LNCaP clone FGC (cell line): ENCODE data around the gene ANKS1A.
"Not testable (repeated sequence)": the region's sequence is repeated elsewhere in the genome, so short reads cannot be mapped to it uniquely, and the experiment has no call there.

ENCODE experiments used
- DNase-seq: peaks from one replicate; pipeline ENCODE4 v3.0.0-alpha.2; 2011; ENCODE audit warnings: low read depth
- H3K4me3 ChIP-seq: 2 replicates; pipeline ENCODE4 v1.5.1; 2011; ENCODE audit warnings: mild to moderate bottlenecking, low read depth, low read length, control low read depth
- CTCF ChIP-seq: IDR thresholded peaks from 2 replicates; pipeline ENCODE4 v1.5.1; 2012; ENCODE audit warnings: mild to moderate bottlenecking; ENCODE audit not compliant: control insufficient read depth, insufficient read depth; ENCODE audit errors: extremely low read depth

ANKS1A gene

DNA sequence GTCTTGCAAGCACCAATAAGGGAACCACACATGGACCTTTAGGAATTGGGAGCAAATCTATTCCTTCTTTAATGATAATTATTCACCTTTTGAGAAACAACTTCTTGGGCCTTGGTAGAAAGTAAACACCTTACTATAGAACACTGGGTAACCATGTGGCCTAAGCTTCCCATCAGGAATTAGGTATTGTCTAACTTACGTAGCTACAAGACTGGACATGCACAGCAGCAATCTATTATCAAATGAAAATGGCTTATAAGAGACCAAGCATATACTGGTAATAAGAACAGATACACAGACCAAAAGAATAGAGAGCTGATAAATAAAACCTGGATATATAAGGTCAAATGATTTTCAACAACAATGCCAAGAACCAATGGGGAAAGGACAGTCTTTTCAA lies 235.3 kb downstream of the ANKS1A start:
- DNase-seq: no peak
- no peak for TF ChIP-seq CTCF
- H3K4me3 ChIP-seq: no peak overlapping the region

DNA sequence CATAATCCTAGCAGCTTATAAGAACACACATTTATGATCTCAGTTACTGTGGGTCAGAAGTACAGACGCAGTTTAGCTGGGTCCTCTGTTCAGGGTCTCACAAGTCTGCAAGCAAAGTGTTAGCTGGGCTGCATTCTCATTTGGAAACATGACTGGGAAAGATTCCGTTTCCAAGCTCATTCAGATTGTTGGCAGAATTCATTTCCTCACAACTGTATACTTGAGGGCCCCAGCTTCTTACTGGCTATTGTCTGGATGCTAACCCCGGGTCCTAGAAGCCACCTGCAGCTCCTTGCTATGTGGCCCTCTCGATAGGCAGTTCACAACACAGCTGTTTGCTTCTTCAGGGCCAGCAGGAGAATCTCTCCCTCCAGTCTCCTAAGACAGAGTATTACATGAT lies 239.0 kb downstream of the ANKS1A start:
- DNase-seq: no peak
- H3K4me3 ChIP-seq: no peak overlapping the region
- TF ChIP-seq CTCF: no peak

GRCh38 chr6:35128496-35128895 lies 239.4 kb downstream of the ANKS1A start:
- TF ChIP-seq CTCF: no peak
- H3K4me3 ChIP-seq: no peak overlapping the region
- no peak for DNase-seq

GRCh38 chr6:35136185-35136584 lies 247.1 kb downstream of the ANKS1A start:
- no peak for DNase-seq
- H3K4me3 ChIP-seq: no peak overlapping the region
- no peak for TF ChIP-seq CTCF

DNA sequence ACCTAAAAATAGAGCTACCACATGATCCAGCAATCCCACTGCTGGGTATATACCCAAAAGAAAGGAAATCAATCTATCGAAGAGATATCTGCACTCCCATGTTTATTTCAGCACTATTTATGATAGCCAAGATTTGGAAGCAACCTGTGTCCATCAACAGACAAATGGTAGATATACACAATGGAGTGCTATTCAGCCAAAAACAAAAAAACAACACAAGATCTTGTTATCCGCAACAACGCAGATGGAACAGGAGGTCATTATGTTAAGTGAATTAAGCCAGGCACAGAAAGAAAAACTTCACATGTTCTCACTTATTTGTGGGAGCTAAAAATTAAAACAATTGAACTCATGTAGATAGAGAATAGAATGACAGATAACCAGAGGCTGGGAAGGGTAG lies 249.1 kb downstream of the ANKS1A start:
- not testable (repeated sequence) for DNase-seq, H3K4me3 ChIP-seq

DNA sequence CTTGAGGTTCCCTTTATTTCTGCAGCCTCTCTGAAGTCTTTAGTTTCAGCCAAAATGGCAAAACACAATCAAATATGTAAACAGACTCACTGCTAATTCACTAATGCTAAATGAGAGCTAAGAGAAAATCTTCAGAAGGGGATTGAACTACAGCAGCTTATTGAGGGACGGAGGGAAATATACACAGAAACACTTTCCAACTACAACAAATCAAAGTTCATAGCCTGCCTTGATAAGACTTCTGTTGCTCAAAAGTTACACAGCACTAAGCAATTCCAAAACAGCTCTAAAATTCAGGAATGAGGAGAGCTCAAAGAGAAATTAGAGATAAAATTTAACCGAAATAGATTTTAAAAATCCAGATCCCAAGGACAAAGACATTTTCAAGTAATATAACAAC lies 250.4 kb downstream of the ANKS1A start:
- no peak for TF ChIP-seq CTCF
- no peak for DNase-seq
- no peak overlapping the region for H3K4me3 ChIP-seq

DNA sequence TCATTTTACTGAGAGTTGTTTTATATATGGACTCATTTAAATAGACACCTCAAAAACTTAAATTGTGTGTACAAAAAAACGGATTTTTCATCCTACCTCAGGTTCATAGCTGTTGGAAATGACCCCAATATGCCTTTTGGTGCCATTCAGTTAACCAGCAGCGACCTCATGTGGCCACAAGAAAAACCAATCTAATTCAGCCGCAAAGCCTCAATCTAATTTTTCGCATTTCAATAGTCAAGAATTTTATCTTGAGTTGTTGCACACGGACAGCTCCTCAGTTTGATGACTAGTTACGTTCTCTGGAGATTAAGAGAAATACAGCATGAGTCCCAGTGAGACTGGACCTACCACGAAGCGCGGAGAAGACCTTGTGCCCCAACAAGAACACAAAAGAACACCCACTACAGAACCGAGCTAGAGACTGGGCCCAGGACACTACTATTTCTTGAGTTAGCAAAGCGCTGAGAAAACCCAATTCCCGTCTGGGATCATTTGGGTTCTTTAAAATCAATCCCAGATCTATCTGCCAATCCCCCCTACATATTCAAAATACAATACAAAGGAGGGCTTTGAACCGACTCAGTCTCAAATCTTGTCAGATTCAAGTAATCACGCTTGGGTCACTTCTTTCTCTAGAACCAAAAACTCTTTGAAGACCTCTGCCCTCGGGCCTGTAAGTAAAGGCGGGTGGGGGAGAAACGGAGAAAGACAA lies 251.0 kb downstream of the ANKS1A start:
- DNase-seq: peak; percentile 13
- peak; percentile 89 for TF ChIP-seq CTCF
- H3K4me3 ChIP-seq: no peak overlapping the region

- DNase-seq: no peak
- no peak for TF ChIP-seq CTCF
- no peak overlapping the region for H3K4me3 ChIP-seq
Observed at GRCh38 chr6:35140639-35141006, 251.6 kb downstream of the ANKS1A start.
